ENCODE results near the gene CYP27B1.

DNA sequence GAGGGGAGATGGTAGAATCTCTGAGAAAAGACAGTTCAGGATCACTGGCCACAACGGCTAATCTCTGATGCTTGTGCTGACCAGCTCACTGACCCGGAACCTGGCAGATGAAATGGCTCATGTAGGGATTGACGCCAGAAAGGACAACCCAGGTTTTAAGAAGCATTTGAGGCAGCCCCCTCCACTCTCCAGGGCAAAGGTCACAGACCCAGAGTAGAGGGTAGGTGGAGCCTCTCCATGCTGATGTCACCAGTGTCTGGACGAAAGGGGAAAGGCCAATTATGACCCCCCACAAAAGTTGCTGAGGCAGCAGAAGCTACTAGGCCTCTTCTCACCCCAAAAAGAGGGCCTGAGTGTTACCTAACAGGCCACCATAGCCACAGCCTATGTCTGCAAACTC lies 3.9 kb upstream of the CYP27B1 start:
- TF ChIP-seq, protein P1, sequence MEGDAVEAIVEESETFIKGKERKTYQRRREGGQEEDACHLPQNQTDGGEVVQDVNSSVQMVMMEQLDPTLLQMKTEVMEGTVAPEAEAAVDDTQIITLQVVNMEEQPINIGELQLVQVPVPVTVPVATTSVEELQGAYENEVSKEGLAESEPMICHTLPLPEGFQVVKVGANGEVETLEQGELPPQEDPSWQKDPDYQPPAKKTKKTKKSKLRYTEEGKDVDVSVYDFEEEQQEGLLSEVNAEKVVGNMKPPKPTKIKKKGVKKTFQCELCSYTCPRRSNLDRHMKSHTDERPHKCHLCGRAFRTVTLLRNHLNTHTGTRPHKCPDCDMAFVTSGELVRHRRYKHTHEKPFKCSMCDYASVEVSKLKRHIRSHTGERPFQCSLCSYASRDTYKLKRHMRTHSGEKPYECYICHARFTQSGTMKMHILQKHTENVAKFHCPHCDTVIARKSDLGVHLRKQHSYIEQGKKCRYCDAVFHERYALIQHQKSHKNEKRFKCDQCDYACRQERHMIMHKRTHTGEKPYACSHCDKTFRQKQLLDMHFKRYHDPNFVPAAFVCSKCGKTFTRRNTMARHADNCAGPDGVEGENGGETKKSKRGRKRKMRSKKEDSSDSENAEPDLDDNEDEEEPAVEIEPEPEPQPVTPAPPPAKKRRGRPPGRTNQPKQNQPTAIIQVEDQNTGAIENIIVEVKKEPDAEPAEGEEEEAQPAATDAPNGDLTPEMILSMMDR (conservative IDR thresholded peaks at IDR 0.05; ENCODE audit: low read depth in 2 of 2) = no peak
- no peak for TF ChIP-seq JUNB (IDR thresholded peaks at IDR 0.05; ENCODE audit: unreplicated experiment)
- no peak for TF ChIP-seq EZH2phosphoT487 (IDR thresholded peaks at IDR 0.05; ENCODE audit: unreplicated experiment)
- TF ChIP-seq POLR2AphosphoS5 (IDR thresholded peaks at IDR 0.05; ENCODE audit: low read depth) = no peak
- TF ChIP-seq EZH2 (IDR thresholded peaks at IDR 0.05; ENCODE audit: low read depth, unreplicated experiment) = no peak
- TF ChIP-seq ZNF114 (CRISPR knock-in tag; IDR thresholded peaks at IDR 0.05) = no peak
- TF ChIP-seq, protein P2, sequence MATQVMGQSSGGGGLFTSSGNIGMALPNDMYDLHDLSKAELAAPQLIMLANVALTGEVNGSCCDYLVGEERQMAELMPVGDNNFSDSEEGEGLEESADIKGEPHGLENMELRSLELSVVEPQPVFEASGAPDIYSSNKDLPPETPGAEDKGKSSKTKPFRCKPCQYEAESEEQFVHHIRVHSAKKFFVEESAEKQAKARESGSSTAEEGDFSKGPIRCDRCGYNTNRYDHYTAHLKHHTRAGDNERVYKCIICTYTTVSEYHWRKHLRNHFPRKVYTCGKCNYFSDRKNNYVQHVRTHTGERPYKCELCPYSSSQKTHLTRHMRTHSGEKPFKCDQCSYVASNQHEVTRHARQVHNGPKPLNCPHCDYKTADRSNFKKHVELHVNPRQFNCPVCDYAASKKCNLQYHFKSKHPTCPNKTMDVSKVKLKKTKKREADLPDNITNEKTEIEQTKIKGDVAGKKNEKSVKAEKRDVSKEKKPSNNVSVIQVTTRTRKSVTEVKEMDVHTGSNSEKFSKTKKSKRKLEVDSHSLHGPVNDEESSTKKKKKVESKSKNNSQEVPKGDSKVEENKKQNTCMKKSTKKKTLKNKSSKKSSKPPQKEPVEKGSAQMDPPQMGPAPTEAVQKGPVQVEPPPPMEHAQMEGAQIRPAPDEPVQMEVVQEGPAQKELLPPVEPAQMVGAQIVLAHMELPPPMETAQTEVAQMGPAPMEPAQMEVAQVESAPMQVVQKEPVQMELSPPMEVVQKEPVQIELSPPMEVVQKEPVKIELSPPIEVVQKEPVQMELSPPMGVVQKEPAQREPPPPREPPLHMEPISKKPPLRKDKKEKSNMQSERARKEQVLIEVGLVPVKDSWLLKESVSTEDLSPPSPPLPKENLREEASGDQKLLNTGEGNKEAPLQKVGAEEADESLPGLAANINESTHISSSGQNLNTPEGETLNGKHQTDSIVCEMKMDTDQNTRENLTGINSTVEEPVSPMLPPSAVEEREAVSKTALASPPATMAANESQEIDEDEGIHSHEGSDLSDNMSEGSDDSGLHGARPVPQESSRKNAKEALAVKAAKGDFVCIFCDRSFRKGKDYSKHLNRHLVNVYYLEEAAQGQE (IDR thresholded peaks at IDR 0.05; ENCODE audit: unreplicated experiment) = no peak
